NCI-H1694 (cell line): ENCODE results near the gene PHAF1.

Experiments used
- DNase-seq: peaks from one replicate; lab custom pipeline; 2025; lab: John Stamatoyannopoulos, UW

PHAF1 gene

DNA sequence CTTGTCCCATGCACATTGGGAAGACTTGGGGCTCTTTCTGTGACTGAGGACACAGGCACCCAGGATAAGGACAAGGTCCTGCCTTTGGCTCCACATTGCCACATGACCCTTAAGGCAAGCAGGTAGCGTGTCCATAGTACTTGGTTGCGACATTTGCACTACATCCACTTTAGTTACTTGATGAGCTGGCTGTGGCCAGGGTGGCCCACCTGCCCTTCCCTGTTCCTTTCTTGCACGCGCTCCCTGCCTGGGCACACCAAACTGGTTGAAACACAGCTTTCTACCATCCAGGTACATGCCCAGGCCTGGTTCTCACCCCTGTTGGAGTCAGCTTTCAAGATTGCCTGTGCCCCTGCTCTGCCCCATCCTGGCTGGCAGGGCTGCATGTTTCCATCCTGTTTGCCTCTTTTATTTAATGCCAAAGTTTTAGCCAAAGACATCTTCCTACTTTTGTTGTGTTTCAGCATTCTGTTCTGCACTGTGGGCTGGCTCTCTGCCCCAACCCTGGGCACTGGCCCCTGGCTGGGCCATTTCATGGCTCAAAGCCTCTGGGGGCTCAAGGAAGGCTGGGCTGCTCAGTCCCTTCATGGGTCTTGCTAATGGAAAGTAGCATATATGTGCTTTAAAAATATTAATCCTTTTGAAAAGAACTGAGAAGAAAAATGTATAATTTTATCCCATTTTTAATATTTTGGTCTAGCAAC, 37.8 kb downstream of the PHAF1 start:
- no peak for DNase-seq

DNA sequence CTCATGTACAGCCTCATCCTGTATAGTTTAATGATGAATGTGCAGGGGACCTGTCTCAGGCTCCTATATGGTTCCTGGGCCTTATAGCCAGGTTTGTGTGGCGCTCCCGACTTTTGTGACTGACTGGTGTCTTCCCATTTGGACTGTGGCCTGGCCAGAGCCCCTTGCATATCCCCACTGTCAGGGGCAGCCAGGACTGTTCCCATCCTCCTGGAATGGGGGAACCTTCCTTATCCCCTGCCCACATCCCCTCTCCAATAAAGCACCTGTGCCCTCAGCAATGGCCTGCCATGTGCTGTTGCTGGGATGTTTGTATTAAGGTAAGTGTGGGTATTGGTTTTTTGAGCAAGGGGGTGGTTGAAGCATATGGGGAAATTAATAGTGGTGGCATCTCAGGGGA, 38.5 kb downstream of the PHAF1 start:
- DNase-seq, result no peak

DNA sequence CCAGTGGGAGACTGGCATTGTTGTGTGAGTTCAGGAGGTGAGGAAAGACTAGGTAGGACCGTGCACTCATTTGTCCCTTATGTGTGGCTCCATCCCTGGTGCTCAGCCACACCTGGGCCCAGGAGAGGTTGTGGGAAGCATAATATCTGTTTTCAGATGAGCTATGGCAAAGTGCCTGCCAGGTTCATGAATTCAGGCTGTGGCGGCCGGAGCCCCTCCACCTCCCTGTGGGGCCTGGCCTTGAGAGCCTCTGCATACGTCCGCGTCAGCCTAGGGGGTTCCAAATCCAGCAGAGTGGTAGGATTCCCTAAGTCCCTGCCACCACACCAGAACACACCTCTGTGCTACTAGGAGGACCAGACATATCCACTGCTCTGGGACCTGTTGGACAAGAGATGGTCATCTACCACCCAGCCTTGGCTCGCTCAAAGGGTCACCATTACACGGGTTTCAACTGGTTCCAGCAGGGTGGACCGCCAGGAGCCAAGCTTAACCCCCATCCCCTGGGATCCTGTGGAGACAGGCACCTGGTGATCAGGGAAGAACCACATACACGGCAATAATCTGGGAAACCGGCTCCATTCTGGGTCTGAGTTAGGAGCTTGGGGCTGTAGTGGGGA, 39.0 kb downstream of the PHAF1 start:
- no peak for DNase-seq

DNA sequence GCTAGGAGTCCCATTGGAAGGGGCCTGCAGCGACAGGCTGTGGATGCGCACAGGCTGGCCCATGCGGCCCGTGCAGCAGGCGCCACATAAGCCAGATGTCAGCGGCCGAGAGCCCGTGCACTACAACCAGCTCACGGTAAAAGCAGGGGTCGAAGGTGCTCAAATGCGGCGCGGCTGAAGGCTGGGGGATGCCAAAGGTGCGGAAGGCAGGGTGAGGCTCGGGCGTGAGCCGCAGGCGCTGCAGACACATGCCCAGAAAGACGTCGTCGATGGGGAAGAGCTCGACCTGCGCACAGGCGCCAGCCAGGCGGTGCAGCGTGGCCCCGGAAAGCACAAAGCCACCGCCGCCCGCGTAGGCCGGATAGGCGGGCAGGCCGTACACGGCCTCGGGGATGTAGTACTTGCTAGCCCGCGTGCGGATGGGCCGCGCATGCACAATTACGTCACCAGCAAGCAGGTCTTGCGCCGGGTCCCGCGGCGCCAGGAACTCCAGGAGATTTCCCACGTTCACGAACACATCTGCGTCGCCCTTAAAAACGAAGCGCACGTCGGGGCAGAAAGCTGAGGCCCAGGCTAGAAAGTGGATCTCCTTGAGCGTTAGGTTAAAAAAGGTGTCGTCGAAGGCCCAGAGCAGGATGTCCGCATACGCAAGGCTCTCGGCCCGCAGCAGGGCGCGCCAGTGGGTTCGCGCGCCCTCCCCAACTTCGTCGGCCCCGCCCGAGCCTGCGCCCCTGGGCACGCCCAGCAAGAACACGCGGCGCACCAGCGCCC, 39.7 kb downstream of the PHAF1 start:
- DNase-seq, result no peak

DNA sequence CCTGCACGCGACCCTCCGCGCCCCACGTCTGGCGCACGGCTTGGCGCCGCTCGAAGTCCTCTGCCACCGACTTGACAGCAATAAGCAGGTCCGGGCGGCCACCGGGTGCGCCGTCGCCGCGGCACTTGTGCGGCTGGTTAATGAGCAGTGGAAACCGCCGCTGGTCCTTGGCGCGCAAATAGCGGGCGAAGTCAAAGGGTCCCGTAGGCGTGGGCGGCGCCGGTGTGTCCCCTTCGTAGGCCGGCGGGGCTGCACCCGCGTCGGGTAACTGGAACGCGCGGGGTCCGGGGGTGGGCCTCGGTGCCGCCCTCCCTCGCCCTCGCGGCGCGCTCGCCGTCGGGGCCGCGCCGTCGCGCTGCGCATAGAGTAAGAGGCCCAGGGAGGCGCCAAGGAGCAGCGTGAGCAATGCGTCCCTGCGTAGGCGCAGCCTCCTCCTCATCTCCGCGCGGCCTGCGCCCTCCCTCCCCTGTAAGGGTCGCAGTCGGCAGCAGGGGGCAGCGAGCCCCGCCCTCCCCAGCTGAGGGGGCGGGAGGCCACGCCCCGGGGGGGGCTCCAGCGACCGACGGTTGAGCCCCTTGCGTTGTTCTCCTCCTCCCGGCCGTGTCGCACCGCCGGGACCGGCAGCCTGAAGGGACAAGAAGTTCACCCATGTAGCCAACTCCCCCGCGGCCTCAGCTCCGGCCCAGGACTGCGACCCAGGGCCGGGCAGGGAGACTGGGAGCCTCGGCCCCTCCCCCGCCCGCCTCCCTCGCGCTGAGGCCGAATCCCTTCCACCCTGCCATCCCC, 40.5 kb downstream of the PHAF1 start:
- peak; percentile 25 for DNase-seq

DNA sequence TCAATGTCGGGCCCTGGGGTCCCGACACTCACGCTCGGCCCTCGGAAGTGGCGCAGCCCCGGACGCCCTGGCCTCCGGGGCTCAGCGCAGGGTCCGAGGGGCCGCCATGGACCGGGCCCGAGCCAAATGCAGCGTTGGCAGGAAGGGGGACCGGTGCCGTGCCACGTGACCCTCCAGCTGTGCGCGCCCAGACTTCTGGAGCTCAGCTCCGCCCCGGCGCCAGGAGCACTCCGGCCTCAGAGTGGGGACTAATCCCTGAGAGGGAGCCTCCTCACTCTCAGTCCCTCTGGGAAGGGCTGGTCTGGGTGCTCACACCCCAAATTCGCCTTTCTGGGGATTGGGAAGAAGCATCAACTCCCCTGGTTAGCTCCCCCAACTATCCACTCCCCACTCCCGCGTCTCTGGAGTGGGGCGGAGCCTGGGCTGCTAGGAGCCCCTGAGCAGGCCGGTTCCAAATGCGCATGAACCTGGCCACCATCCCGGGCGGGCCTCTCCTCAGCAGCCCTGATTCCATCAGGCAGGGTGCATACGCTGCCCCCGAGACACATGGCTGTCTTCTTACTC, 41.2 kb downstream of the PHAF1 start, which contains the start of gene B3GNT9:
B3GNT9 (minus strand) TSS at position 166 of the 564 bp plus-strand sequence. CDS start 513 bp downstream, outside the sequence.
- DNase-seq, result peak; percentile 72

DNA sequence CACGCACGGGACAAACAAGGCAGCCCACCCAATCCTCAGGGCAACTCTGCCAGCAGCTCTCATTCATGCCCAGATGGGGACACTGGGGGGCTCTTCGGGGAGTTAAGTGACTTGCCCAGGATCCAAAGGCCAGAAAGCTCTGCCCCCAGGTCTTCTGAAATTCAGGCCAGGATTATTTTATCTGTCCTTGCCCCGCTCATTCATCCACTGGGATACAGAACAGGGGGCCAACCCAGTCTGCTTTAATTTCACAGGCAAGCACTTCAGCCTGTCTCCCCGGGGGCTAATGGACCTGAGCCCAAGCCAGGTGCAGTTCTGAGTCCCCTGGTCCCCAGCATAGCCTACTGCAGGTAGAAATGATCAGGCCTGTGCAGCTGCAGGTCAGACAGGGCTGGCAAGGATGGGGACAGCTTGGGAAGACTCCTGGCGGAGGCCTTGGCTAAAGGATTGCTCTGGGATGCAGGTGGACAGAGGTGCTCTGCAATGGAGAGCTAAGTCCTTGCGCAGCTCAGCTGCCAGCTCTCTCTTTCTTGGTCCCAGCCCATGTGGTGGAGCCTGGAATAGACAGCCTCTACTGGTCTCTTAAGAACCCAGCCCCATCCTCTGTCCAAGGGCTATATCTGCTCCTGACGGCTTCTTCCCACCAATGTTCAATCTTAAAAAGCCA, 41.8 kb downstream of the PHAF1 start:
- DNase-seq, result no peak

DNA sequence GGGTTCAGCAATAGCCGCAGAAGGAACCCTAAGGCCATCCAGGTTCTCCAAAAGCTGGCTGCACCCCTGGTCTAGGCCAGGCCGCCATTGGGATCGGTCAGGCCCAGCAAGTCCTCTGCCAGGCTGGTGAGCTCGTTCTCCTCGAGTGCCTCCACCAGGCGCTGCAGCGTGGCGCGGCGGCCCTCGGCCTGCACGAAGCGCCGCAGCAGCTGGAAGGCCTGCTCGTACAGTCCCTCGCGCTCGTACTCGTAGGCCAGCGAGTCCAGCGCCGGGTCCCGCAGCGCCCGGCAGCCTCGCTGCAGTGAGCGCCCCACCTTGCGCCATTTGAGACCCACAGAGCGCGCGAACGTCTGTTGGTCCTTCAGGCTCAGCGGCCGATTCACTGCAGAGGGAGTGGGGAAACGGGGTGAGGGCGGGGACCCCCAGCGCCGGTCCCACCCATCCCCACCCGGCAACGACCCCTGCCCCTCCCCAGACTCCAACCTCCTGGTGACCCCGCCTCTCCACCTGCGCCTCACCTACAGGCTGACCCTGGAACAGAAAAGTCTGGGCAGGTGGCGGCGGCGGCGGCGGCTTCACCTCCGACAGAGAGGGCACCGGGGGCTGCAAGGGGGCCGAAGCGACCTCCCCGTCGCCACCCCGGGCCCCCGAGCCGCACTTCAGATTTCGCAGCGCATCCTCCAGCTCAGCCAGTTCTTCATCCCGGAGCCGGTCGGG, 45.0 kb downstream of the PHAF1 start:
- DNase-seq, result no peak

DNA sequence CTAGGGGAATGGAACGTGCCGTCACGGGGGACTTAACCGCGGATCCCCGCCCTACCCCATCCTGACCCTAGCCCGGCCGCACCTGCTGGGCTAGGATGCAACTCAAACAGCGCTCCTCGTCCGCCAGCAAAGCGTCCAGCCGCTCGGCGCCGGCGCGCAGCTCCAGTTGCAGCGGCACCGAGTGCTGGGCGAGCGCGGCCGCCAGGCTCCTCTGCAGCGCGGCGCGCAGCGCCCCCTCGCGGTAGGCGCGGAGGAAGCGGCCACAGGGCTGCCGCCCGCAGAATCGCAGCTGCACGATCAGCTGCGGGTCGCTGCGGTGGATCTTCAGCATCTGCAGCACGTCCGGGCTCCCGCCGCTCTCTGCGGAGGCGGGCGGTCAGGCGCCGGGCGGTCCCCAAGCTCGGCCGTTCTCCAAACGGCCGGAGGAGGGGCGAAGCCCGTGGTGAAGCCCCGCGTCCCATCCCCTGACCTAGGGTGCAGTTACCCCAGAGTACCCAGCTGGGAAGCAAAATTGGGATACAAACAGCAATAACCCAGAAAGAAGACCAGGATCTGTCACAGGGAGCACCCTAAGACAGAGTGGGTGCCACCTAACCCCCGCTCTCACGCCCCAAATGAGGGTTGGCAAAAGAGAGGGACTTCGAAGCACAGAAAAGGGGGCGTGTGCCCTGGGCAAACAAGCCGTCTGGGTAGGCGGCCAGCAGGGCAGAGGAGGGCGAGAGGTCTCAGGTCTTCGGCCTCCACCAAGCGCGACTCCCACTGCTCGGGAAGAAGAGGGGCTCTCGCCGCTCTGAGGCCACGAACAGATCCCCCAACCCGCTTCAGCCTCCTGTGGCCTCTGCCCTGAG, 45.8 kb downstream of the PHAF1 start:
- peak; percentile 8 for DNase-seq

DNA sequence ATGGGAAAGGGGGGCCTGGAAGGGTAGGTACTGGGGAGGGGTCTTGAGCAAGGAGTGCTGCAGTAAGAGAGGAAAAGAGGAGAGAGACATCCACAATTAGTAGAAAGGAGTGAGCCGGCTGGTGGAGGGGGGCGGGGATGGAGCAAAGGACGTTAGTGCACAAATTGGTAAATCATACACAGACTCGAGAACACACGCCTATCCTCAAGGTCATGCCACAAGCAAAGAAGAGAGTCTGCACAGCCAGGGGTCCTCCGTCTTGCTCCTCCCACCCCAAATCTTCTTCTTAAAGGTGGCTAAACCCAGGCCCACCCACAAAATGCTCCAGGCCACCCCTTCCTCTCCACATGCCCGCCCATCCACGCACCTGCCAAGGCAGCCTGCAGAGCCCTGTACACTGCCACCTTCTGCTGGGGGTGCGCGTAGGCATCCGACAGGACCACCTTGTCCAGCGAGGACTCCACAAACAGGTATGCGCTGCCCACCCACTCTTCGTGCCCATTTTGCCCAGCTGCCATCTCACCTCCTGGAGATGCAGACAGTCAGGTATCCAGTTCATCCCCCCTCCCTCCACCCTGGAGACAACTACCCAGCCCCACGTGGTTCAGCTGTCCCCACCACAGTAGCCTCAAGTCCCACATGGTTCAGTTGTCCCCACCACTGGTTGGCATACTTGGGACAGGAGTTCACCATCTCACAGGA, 46.6 kb downstream of the PHAF1 start:
- DNase-seq, result no peak

DNA sequence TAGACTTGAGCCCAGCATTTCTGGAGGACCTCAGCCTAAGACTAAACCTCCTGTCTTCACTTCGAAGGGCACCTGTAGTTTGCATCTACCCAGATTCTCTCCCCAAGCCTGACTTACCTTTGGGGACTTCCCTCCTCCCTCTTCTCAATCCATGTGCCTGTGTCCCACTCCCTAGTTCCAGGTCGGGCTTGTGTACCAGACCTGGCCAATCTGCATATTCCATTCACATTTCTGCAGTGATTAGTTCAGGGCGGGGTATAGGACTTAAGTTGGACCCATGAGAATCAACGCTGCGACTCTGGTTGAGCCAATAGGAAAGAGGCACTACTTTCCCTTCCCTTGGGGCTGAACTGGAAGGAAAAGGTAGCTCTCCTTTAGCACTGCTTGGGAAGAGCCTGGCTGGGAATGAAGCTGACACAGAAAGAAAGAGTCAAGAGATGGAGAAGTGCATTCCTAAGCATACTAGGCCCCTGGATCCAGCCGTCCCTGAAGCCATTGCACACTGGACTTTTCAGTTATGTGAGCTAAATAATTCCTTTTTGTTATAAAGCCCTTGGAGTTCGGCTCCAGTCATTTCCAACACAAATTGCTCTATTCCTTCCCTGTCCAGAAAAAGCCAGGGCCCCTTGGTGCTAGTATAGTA, 47.5 kb downstream of the PHAF1 start:
- no peak for DNase-seq

DNA sequence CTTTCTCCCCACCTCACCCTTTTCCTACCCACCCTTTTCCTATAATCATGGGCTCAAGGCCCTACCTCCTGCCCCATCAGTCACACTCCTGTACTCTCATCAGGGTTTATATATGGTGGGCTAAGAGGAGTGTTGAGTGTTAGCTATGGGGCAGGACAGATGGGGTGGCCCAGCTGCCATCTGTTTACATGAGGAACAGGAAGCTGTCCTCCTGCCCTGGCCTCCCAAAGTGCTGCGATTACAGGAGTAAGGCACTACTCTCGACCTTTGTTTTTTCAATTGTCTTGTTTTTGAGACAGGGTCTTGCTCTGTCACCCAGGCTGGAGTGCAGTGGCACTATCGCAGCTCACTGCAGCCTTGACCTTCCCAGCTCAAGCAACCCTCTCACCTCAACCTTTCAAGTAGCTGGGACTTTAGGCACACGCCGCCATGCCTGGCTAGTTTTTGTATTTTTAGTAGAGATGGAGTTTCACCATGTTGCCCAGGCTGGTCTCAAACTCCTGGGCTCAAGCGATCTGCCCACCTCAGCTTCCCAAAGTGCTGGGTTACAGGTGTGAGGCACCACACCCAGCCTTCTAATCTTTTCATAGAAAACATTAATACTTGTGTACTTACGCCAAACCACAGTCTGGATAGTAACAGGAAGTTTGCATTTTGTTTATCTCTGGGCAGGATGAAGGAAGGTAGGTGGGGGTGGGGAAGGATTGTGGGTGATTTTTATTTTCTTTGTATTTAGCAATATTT, 48.3 kb downstream of the PHAF1 start:
- peak; percentile 42 for DNase-seq

DNA sequence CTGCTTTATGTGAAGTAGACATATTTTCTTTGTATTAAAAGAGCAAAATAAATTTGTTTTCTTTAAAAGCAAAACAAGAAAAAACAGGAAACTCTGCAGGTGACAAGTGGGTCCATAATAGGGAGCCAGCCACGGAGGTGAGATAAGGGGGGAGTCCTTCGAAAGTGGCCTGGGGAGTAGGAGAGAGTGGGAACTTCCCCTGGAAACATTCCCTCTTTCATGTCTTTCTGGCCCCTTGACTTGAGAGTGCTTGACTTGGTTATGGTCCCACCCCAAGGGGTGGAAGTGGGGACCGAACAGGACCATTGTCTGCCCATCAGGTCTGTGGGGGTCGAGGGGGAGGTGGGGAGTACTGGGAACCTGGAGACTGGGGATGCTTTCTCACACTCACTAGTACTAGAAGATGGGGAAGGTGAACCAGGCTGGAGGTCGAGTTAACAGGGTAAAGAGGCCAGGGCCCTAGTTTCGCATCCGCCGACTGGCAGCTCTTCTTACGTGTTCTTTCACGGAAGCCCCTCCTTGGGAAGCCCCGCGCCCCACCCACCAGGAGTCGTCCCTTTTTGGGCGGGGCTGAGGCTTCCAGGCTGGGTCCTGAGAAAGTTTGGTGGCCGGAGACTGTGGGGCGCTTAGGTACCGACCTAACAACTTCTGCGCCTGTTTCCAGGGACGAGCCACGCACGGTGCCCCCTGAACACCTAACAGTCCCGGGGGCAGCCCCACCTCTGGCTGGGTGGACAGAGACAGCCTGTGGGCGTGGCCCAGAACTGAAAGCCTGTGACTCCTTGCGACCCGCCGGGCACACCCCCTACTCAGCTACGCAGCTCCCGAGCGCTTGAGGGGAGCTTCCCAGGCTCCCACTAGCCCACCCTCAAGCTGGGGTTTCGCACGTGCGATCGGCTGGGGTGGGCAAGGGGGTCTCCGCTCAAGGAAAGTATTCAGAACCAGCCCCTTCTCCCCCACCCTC, 49.2 kb downstream of the PHAF1 start:
- DNase-seq, result no peak

DNA sequence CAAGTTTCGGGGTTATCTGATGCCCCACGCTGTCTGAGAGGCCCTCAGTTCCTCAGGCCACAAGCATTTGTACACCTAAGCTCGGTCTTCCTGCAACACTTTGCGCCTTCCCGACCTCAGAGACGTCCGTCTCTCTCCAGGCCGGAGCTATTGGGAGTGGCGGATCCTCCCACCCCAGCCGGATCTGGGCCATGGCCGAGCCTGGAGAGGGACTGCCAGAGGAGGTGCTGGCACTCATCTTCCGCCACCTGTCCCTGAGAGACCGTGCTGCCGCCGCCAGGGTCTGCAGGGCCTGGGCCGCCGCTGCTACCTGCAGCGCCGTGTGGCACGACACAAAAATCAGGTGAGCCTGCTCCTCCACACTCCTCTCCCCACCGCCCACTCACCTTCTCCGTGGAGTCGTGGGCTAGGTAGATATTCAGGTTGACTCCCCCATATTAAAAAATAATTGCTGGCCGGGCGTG, 51.9 kb downstream of the PHAF1 start:
- no peak for DNase-seq

DNA sequence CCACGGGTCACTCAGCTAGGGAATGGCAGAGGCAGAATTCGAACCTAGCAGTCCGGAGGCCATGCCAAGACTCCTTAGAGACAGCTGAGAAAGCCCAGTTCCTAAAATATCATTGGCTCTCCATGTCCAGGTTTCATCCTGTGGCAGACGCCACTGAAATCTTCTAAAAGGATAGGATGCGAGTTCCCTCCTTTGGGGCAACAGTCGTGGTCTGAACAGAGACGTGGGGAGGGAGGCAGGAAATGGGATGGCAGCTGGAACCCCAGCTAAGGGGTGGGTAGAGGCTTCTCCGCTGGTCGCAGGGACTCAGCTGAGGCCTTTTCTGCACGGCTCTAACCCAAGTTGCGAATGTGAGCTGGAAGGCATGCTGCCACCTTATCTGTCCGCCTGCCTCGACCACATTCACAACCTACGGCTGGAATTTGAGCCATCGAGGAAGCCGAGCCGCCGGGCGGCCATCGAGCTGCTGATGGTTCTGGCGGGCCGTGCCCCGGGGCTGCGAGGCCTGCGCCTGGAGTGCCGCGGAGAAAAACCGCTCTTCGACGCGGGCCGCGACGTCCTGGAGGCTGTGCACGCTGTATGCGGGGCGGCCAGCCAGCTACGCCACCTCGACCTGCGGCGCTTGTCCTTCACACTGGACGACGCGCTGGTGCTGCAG, 52.9 kb downstream of the PHAF1 start:
- DNase-seq, result no peak
